Stomach (tissue), 4 donors: ENCODE measurements around the gene ADH5.

Experiments
- CTCF ChIP-seq, 7 experiments: fragments of 450-650 bp in 4 of 7; fragments of 200-600 bp in 3 of 7; sonication (generic) in 3 of 7; IDR thresholded peaks; one replicate each; pipeline ENCODE4 v1.5.1; 2016 to 2019; ENCODE audit warnings: antibody characterized with exemption in 7 of 7, control low read depth in 2 of 7, mild to moderate bottlenecking in 1 of 7
- EP300 ChIP-seq: sonication (generic); formaldehyde crosslinking; IDR thresholded peaks from one replicate; pipeline ENCODE4 v1.6.1; 2017; ENCODE audit warnings: antibody characterized with exemption
- POLR2A ChIP-seq, 4 donors: fragments of 450-650 bp; IDR thresholded peaks; one replicate each; pipeline ENCODE4 v1.6.1; 2016; ENCODE audit warnings: antibody characterized with exemption in 4 of 4, control low read depth in 2 of 4, mild to moderate bottlenecking in 1 of 4, moderate library complexity in 1 of 4
- POLR2AphosphoS5 ChIP-seq, 3 donors: sonication (generic); formaldehyde crosslinking; IDR thresholded peaks; one replicate each; pipeline ENCODE4 v1.6.1; 2016; ENCODE audit warnings: antibody characterized with exemption in 3 of 3

- no peak for TF ChIP-seq POLR2A (IDR thresholded peaks at IDR 0.05)
- TF ChIP-seq CTCF (IDR thresholded peaks at IDR 0.05) = no peak
- TF ChIP-seq EP300 = no peak
- no peak for TF ChIP-seq POLR2AphosphoS5 (IDR thresholded peaks at IDR 0.05)
Measured at GRCh38 chr4:99131378-99131777, 42.8 kb upstream of the ADH5 start.
